Neural cell (in vitro differentiated cells): ENCODE data around the gene ALDH1A3. TPM values are rescaled to one million over a fixed set of nuclear protein-coding genes. Genes with fewer than 3 reads are reported as not detected.

Experiments used
- H2AFZ ChIP-seq: fragments of 200-600, 300-800 bp; sonication (generic), shearing (Covaris generic); 2 replicates; pipeline ENCODE4 v1.6.0; 2014; ENCODE audit warnings: low read depth, mild to moderate bottlenecking, antibody characterized with exemption, low read length, moderate library complexity
- H3F3A ChIP-seq: fragments of 200-600 bp; shearing (Covaris generic); 2 replicates; pipeline ENCODE4 v1.6.1; 2016; ENCODE audit warnings: mild to moderate bottlenecking, moderate library complexity, mixed read lengths, antibody characterized with exemption, low read length; ENCODE audit not compliant: insufficient read depth, poor library complexity, severe bottlenecking
- H3K27ac ChIP-seq: fragments of 200-600, 300-800 bp; sonication (generic), shearing (Covaris generic); 2 replicates; pipeline ENCODE4 v1.5.1; 2014; ENCODE audit warnings: mild to moderate bottlenecking, low read length, moderate library complexity
- H3K27me3 ChIP-seq: fragments of 300-800, 200-600 bp; sonication (generic), shearing (Covaris generic); 2 replicates; pipeline ENCODE4 v1.6.0; 2014; ENCODE audit warnings: mild to moderate bottlenecking, low read depth, low read length, moderate library complexity; ENCODE audit not compliant: insufficient read depth
- H3K36me3 ChIP-seq: fragments of 300-800, 200-600 bp; sonication (generic), shearing (Covaris generic); 2 replicates; pipeline ENCODE4 v1.5.1; 2014; ENCODE audit warnings: mild to moderate bottlenecking, antibody characterized with exemption, low read length, moderate library complexity; ENCODE audit not compliant: insufficient read depth
- H3K4me2 ChIP-seq: fragments of 300-800, 200-600 bp; sonication (generic), shearing (Covaris generic); 2 replicates; pipeline ENCODE4 v1.6.0; 2014; ENCODE audit warnings: mild to moderate bottlenecking, low read length
- H3K4me3 ChIP-seq: fragments of 300-800, 200-600 bp; sonication (generic), shearing (Covaris generic); 2 replicates; pipeline ENCODE4 v1.5.1; 2014; ENCODE audit warnings: mild to moderate bottlenecking, low read length, moderate library complexity
- H3K79me2 ChIP-seq: fragments of 200-600 bp; shearing (Covaris generic); replicated peaks from 2 replicates; pipeline ENCODE4 v1.6.0; 2014; ENCODE audit warnings: mild to moderate bottlenecking, low read length, moderate library complexity; ENCODE audit not compliant: insufficient read depth
- H3K9ac ChIP-seq: fragments of 300-800, 200-600 bp; sonication (generic), shearing (Covaris generic); 2 replicates; pipeline ENCODE4 v1.6.1; 2016; ENCODE audit warnings: mild to moderate bottlenecking, low read length, mixed read lengths
- H3K9me2 ChIP-seq: fragments of 200-600 bp; shearing (Covaris generic); 2 replicates; pipeline ENCODE4 v1.6.1; 2016; ENCODE audit warnings: mild to moderate bottlenecking, low read length, mixed read lengths; ENCODE audit not compliant: insufficient read depth
- H3K9me3 ChIP-seq: fragments of 200-600, 300-800 bp; sonication (generic), shearing (Covaris generic); 2 replicates; pipeline ENCODE4 v1.6.1; 2016; ENCODE audit warnings: mild to moderate bottlenecking, mixed run types, low read length, moderate library complexity, mixed read lengths
- H4K20me1 ChIP-seq: fragments of 200-600 bp; shearing (Covaris generic); 2 replicates; pipeline ENCODE4 v1.6.1; 2016; ENCODE audit warnings: mild to moderate bottlenecking, mixed run types; ENCODE audit not compliant: insufficient read depth
- EP300 ChIP-seq: fragments of 450-650 bp; conservative IDR thresholded peaks from 2 replicates; pipeline ENCODE4 v1.6.1; 2014; ENCODE audit warnings: antibody characterized with exemption, mild to moderate bottlenecking, moderate library complexity; ENCODE audit not compliant: poor library complexity, severe bottlenecking
- EZH2 ChIP-seq: fragments of 200-600, 300-800 bp; shearing (Covaris generic), sonication (generic); IDR thresholded peaks from 2 replicates; pipeline ENCODE4 v1.6.1; 2014; ENCODE audit warnings: antibody characterized with exemption, low read length, borderline replicate concordance, mild to moderate bottlenecking; ENCODE audit not compliant: insufficient read depth, poor library complexity, severe bottlenecking
- MXI1 ChIP-seq: fragments of 450-650 bp; conservative IDR thresholded peaks from 2 replicates; pipeline ENCODE4 v1.6.1; 2014; ENCODE audit warnings: antibody characterized with exemption, mild to moderate bottlenecking; ENCODE audit not compliant: poor library complexity, severe bottlenecking
- POLR2AphosphoS5 ChIP-seq: IDR thresholded peaks from 2 replicates; pipeline ENCODE4 v1.6.1; 2012
- RAD21 ChIP-seq: fragments of 450-650 bp; conservative IDR thresholded peaks from 2 replicates; pipeline ENCODE4 v1.6.1; 2014; ENCODE audit warnings: antibody characterized with exemption, mild to moderate bottlenecking, moderate library complexity
- SMC3 ChIP-seq: fragments of 450-650 bp; conservative IDR thresholded peaks from 2 replicates; pipeline ENCODE4 v1.6.1; 2014; ENCODE audit warnings: antibody characterized with exemption, mild to moderate bottlenecking, moderate library complexity; ENCODE audit not compliant: poor library complexity
- TAF1 ChIP-seq: IDR thresholded peaks from 2 replicates; pipeline ENCODE4 v1.6.1; 2012; ENCODE audit warnings: low read depth
- polyA plus RNA-seq: library from polyadenylated mRNA; depleted of rRNA; stranded (reverse); fragments of >200 nt; gene quantifications from 2 replicates; pipeline ENCODE4 v1.2.3, GENCODE V29; 2014
- TF ChIP-seq, protein P1 (sequence below): fragments of 450-650 bp; IDR thresholded peaks from 2 replicates; pipeline ENCODE4 v1.5.1; 2014; ENCODE audit warnings: antibody characterized with exemption, mild to moderate bottlenecking, moderate library complexity; ENCODE audit not compliant: poor library complexity, severe bottlenecking
- TF ChIP-seq, protein P2 (sequence below): IDR thresholded peaks from 2 replicates; pipeline ENCODE4 v1.6.1; 2012; ENCODE audit warnings: borderline replicate concordance

Gene ALDH1A3
- polyA plus RNA-seq, 1 donor from 2014 or later = 0.06 TPM

DNA sequence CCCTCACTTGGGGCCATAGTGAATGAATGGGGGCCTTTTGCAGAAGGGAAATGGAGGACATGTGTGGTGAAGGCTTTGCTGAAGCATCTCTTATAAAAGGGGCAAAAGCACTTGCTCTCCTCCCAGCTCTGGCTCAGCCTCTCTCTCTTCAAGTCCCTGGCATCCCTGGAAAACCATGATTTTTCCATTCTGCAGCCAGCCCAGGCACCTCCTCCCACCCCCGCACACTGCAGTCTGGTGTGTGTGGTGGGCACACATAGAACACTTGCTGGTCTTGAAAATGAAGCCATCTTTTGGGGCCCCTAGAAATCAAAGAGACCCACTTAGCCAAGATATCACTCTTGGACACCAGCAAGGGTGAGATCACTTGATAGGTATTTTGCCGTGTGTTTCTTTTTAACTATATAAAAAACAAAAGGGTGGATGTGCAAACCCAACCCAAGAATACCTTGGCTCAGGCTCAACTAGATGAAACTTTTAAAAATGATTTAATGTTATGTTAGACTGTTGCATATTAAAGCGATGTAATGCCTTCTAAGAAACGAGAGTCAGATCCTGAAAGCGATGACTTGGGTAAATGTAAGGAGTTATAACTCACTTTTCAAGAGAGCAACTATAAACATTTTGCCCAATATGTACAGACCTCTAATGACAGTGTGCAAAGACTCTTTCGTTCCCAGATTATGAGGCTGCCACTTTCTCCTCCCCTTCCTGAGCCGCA is 16.4 kb upstream of the ALDH1A3 start:
- no peaks in the 10 kb centered on the region for H3K27me3 ChIP-seq
- H3F3A ChIP-seq = no peaks in the 10 kb centered on the region
- H3K36me3 ChIP-seq = no peaks in the 10 kb centered on the region
- H3K9ac ChIP-seq = no peak overlapping the region
- no peak overlapping the region for H3K27ac ChIP-seq
- H4K20me1 ChIP-seq = no peaks in the 10 kb centered on the region
- no peaks in the 10 kb centered on the region for H3K9me2 ChIP-seq
- no peaks in the 10 kb centered on the region for H3K9me3 ChIP-seq
- no peak overlapping the region for H3K4me3 ChIP-seq
- no peak overlapping the region for H2AFZ ChIP-seq
- H3K79me2 ChIP-seq = no peaks in the 10 kb centered on the region
- H3K4me2 ChIP-seq = no peak overlapping the region
- TF ChIP-seq TAF1 (no peak), POLR2AphosphoS5 (no peak), EP300 (no peak), EZH2 (no peak), RAD21 (no peak), MXI1 (no peak), SMC3 (no peak)
- TF ChIP-seq, protein P1, sequence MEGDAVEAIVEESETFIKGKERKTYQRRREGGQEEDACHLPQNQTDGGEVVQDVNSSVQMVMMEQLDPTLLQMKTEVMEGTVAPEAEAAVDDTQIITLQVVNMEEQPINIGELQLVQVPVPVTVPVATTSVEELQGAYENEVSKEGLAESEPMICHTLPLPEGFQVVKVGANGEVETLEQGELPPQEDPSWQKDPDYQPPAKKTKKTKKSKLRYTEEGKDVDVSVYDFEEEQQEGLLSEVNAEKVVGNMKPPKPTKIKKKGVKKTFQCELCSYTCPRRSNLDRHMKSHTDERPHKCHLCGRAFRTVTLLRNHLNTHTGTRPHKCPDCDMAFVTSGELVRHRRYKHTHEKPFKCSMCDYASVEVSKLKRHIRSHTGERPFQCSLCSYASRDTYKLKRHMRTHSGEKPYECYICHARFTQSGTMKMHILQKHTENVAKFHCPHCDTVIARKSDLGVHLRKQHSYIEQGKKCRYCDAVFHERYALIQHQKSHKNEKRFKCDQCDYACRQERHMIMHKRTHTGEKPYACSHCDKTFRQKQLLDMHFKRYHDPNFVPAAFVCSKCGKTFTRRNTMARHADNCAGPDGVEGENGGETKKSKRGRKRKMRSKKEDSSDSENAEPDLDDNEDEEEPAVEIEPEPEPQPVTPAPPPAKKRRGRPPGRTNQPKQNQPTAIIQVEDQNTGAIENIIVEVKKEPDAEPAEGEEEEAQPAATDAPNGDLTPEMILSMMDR = no peak
- TF ChIP-seq, protein P2, sequence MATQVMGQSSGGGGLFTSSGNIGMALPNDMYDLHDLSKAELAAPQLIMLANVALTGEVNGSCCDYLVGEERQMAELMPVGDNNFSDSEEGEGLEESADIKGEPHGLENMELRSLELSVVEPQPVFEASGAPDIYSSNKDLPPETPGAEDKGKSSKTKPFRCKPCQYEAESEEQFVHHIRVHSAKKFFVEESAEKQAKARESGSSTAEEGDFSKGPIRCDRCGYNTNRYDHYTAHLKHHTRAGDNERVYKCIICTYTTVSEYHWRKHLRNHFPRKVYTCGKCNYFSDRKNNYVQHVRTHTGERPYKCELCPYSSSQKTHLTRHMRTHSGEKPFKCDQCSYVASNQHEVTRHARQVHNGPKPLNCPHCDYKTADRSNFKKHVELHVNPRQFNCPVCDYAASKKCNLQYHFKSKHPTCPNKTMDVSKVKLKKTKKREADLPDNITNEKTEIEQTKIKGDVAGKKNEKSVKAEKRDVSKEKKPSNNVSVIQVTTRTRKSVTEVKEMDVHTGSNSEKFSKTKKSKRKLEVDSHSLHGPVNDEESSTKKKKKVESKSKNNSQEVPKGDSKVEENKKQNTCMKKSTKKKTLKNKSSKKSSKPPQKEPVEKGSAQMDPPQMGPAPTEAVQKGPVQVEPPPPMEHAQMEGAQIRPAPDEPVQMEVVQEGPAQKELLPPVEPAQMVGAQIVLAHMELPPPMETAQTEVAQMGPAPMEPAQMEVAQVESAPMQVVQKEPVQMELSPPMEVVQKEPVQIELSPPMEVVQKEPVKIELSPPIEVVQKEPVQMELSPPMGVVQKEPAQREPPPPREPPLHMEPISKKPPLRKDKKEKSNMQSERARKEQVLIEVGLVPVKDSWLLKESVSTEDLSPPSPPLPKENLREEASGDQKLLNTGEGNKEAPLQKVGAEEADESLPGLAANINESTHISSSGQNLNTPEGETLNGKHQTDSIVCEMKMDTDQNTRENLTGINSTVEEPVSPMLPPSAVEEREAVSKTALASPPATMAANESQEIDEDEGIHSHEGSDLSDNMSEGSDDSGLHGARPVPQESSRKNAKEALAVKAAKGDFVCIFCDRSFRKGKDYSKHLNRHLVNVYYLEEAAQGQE = no peak

DNA sequence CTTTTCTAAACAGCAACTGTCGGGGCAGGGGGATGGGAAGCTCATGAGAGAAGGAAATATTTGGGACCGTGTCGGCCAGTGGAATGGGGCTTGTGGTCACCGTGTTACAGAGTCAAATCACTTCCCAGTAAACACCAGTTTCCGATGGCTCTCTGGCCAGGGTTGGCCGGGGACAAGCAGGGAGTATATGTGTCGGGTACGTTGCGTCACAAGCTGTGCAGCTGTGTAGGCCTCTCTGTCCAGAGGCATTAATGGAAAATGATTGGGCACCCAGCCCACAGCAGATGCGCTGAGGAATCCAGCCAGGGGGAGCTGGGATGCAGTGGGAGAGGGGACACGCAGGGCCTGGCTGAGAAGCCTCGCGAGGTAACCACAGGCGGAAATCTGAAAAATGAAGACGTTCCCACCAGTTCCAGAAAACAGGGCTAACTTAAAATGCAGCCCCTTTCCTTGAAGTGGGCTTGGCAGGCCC is 15.8 kb upstream of the ALDH1A3 start:
- H3F3A ChIP-seq = no peaks in the 10 kb centered on the region
- no peaks in the 10 kb centered on the region for H3K36me3 ChIP-seq
- no peak overlapping the region for H2AFZ ChIP-seq
- no peak overlapping the region for H3K9ac ChIP-seq
- H3K27me3 ChIP-seq = no peaks in the 10 kb centered on the region
- H4K20me1 ChIP-seq = no peaks in the 10 kb centered on the region
- no peaks in the 10 kb centered on the region for H3K9me3 ChIP-seq
- H3K27ac ChIP-seq = no peak overlapping the region
- H3K9me2 ChIP-seq = no peaks in the 10 kb centered on the region
- TF ChIP-seq, protein P2 = no peak
- TF ChIP-seq EZH2 = no peak
- H3K79me2 ChIP-seq = no peaks in the 10 kb centered on the region
- no peak overlapping the region for H3K4me2 ChIP-seq
- no peak overlapping the region for H3K4me3 ChIP-seq
